H1 (cell line): ENCODE measurements around the gene FOXN3. TPM values are rescaled to one million over a fixed set of nuclear protein-coding genes. Genes with fewer than 3 reads are reported as not detected.

Experiments
- CBX8 ChIP-seq: fragments of 300-800, 300-1000 bp; sonication (generic); IDR thresholded peaks from 2 replicates; pipeline ENCODE4 v1.7.1; 2016; ENCODE audit warnings: low read depth, low read length, borderline replicate concordance
- CHD7 ChIP-seq: fragments of 300-600 bp; sonication (generic); IDR thresholded peaks from 2 replicates; pipeline ENCODE4 v1.7.1; 2012; ENCODE audit warnings: low read length, moderate library complexity, mild to moderate bottlenecking, inconsistent platforms; ENCODE audit not compliant: insufficient replicate concordance
- NANOG ChIP-seq: IDR thresholded peaks from 2 replicates; pipeline ENCODE4 v1.6.1; 2011; ENCODE audit warnings: low read length, low read depth, mild to moderate bottlenecking, inconsistent platforms; ENCODE audit not compliant: insufficient read depth, poor library complexity, severe bottlenecking
- RFX5 ChIP-seq: IDR thresholded peaks from 2 replicates; pipeline ENCODE4 v1.6.1; 2011; ENCODE audit warnings: low read depth, low read length, improper control_type of control experiment, borderline replicate concordance
- SIX5 ChIP-seq: IDR thresholded peaks from 2 replicates; pipeline ENCODE4 v1.6.1; 2011; ENCODE audit warnings: mild to moderate bottlenecking, low read depth, low read length
- SUZ12 ChIP-seq: fragments of 200-600 bp; sonication (generic); IDR thresholded peaks from 2 replicates; pipeline ENCODE4 v1.6.1; 2012; ENCODE audit warnings: mild to moderate bottlenecking, inconsistent platforms, low read length, moderate library complexity, mixed read lengths
- TAF7 ChIP-seq: optimal IDR thresholded peaks from 2 replicates; pipeline ENCODE3; 2011; ENCODE audit warnings: low read depth, mild to moderate bottlenecking, inconsistent platforms, low read length, moderate library complexity, borderline replicate concordance
- polyA plus RNA-seq, 7 experiments: library from polyadenylated mRNA; depleted of rRNA in 3 of 7; stranded (reverse) in 5 of 7; unstranded in 2 of 7; fragments of >200 nt in 5 of 7; fragments of 200-250 nt in 2 of 7; gene quantifications; 1 replicate in 5 of 7; 2 replicates in 1 of 7; 4 replicates in 1 of 7; pipeline versions ENCODE4 v1.2.1 to v1.2.3, GENCODE V29; 2011 to 2013; ENCODE audit warnings: missing spikeins in 2 of 7, mixed read lengths in 2 of 7
- total RNA-seq: library from RNA; stranded (reverse); fragmentation: NEBNext Ultra II Directional; extraction: Animal tissue kit (Norgen Biotek cat#: 25700); gene quantifications from 2 replicates; pipeline ENCODE4 v1.2.1, GENCODE V29; 2021
- TF ChIP-seq, protein P1 (sequence below): IDR thresholded peaks from 2 replicates; pipeline ENCODE4 v1.6.1; 2012; ENCODE audit warnings: inconsistent platforms

FOXN3 gene
- total and polyA plus RNA-seq, 2 of the 8 experiments (the other 6 are each of a cell fraction or from before 2014, with no cell fraction given): 52.6 to 178 TPM

- TF ChIP-seq CHD7 (no peak), SUZ12 (no peak), CBX8 (no peak), TAF7 (no peak), SIX5 (no peak), NANOG (no peak), RFX5 (no peak)
- TF ChIP-seq, protein P1, sequence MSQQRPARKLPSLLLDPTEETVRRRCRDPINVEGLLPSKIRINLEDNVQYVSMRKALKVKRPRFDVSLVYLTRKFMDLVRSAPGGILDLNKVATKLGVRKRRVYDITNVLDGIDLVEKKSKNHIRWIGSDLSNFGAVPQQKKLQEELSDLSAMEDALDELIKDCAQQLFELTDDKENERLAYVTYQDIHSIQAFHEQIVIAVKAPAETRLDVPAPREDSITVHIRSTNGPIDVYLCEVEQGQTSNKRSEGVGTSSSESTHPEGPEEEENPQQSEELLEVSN: no peak
Measured at GRCh38 chr14:89342049-89342448, 75.0 kb downstream of the FOXN3 start (continued).
